HS-27A (cell line): Measurements from ENCODE around the gene SPATC1L.

ENCODE experiments used
- DNase-seq: peaks from one replicate; pipeline ENCODE4 v3.0.0-alpha.2; 2012; ENCODE audit warnings: low read depth, missing footprints

SPATC1L gene

GRCh38 chr21:46160907-46161632, 23.2 kb downstream of the SPATC1L start:
- no peak for DNase-seq

- DNase-seq, result no peak
Observed at GRCh38 chr21:46160657-46160906, 23.7 kb downstream of the SPATC1L start.

- DNase-seq, result no peak
Observed at GRCh38 chr21:46159841-46160656, 24.2 kb downstream of the SPATC1L start.

- DNase-seq, result no peak
Observed at GRCh38 chr21:46159390-46159789, 24.9 kb downstream of the SPATC1L start.

GRCh38 chr21:46158666-46159300, 25.5 kb downstream of the SPATC1L start:
- DNase-seq, result no peak

GRCh38 chr21:46157987-46158451, 26.2 kb downstream of the SPATC1L start:
- no peak for DNase-seq

- DNase-seq, result no peak
Observed at GRCh38 chr21:46157396-46157986, 26.8 kb downstream of the SPATC1L start.

GRCh38 chr21:46156678-46157077, 27.6 kb downstream of the SPATC1L start:
- no peak for DNase-seq

GRCh38 chr21:46156378-46156645, 27.9 kb downstream of the SPATC1L start:
- no peak for DNase-seq

GRCh38 chr21:46155514-46156377, 28.5 kb downstream of the SPATC1L start, which contains the start of gene FTCD:
FTCD (minus strand) TSS chr21:46155579; CDS start chr21:46155523, 56 bp downstream.
- no peak for DNase-seq

- no peak for DNase-seq
Observed at GRCh38 chr21:46154955-46155513, 29.2 kb downstream of the SPATC1L start.

GRCh38 chr21:46154155-46154954, 29.9 kb downstream of the SPATC1L start:
- DNase-seq, result no peak

GRCh38 chr21:46153247-46154154, 30.8 kb downstream of the SPATC1L start:
- DNase-seq, result no peak

GRCh38 chr21:46152927-46153246, 31.4 kb downstream of the SPATC1L start:
- DNase-seq, result no peak

GRCh38 chr21:46151989-46152926, 32.0 kb downstream of the SPATC1L start:
- no peak for DNase-seq

- no peak for DNase-seq
Observed at GRCh38 chr21:46151261-46151988, 32.8 kb downstream of the SPATC1L start.

GRCh38 chr21:46150491-46151121, 33.7 kb downstream of the SPATC1L start:
- no peak for DNase-seq
